Measurements from ENCODE around the gene CES4A. TPM values are rescaled to one million over a fixed set of nuclear protein-coding genes. Genes with fewer than 3 reads are reported as not detected.
"Not testable (repeated sequence)": the region's sequence is repeated elsewhere in the genome, so short reads cannot be mapped to it uniquely, and the experiment has no call there.

Gene CES4A
- total RNA-seq, 4 donors from 2014 or later, result 4.4 to 48.1 (median 14.3) TPM

DNA sequence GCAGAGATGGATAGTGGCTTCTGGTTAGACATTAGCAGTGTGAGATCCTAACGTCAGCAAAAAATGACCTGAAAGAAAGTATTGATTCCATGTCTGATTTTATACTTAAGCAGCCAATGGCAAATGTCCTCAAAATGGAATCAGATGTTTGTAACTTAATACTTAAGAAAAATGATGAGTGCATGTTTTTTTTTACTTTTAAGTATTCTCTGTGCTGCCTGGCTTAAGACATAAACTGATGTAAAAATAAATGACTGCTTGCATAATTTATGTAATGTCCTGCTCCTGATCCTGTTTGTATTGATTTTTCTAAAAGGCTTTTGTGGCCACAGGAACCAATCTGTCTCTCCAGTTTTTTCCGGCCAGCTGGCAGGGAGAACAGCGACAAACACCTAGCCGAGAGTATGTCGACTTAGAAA is 47.9 kb downstream of the CES4A start:
- ATAC-seq (ENCODE audit: low FRiP score) (no peak), DNase-seq (ENCODE audit: low spot score) (no peak)
- TF ChIP-seq, protein P1, sequence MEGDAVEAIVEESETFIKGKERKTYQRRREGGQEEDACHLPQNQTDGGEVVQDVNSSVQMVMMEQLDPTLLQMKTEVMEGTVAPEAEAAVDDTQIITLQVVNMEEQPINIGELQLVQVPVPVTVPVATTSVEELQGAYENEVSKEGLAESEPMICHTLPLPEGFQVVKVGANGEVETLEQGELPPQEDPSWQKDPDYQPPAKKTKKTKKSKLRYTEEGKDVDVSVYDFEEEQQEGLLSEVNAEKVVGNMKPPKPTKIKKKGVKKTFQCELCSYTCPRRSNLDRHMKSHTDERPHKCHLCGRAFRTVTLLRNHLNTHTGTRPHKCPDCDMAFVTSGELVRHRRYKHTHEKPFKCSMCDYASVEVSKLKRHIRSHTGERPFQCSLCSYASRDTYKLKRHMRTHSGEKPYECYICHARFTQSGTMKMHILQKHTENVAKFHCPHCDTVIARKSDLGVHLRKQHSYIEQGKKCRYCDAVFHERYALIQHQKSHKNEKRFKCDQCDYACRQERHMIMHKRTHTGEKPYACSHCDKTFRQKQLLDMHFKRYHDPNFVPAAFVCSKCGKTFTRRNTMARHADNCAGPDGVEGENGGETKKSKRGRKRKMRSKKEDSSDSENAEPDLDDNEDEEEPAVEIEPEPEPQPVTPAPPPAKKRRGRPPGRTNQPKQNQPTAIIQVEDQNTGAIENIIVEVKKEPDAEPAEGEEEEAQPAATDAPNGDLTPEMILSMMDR (IDR thresholded peaks at IDR 0.05), result no peak

- ATAC-seq (ENCODE audit: low FRiP score) (no peak), DNase-seq (ENCODE audit: low spot score) (no peak)
- TF ChIP-seq, protein P1 (IDR thresholded peaks at IDR 0.05), result no peak
Measured at GRCh38 chr16:67039260-67040020, 51.1 kb downstream of the CES4A start.

DNA sequence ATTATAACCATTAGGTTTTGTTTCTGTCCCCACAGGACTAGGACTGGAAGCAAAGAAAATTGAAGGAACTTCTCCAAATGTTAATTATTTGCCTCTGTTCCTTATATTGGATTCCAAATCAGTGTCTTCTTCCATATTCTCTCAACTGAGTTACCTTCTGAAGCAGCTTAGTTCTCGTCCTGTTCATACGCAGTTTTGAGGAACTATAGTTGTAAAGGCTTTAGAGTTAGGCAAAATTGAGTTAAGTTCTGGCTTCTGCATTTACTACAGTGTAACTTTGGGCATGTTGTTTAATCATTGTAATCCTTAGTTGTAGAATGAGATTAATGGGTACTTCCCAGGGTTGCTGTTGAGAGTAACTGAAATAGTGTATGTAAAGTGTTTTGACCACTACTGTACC is 51.8 kb downstream of the CES4A start:
- DNase-seq (ENCODE audit: low spot score), result no peak
- TF ChIP-seq, protein P1 (IDR thresholded peaks at IDR 0.05), result no peak
- ATAC-seq (ENCODE audit: low FRiP score), result no peak

GRCh38 chr16:67040906-67041305 is 52.5 kb downstream of the CES4A start:
- TF ChIP-seq, protein P1 (IDR thresholded peaks at IDR 0.05), result no peak
- DNase-seq (ENCODE audit: low spot score), result no peak
- no peak for ATAC-seq (ENCODE audit: low FRiP score)

- not testable (repeated sequence) for DNase-seq (ENCODE audit: low spot score); ATAC-seq (ENCODE audit: low FRiP score)
Measured at GRCh38 chr16:67041520-67041919, 53.1 kb downstream of the CES4A start.

GRCh38 chr16:67043420-67043819 is 55.0 kb downstream of the CES4A start:
- no peak for DNase-seq (ENCODE audit: low spot score)
- TF ChIP-seq, protein P1 (IDR thresholded peaks at IDR 0.05), result no peak

DNA sequence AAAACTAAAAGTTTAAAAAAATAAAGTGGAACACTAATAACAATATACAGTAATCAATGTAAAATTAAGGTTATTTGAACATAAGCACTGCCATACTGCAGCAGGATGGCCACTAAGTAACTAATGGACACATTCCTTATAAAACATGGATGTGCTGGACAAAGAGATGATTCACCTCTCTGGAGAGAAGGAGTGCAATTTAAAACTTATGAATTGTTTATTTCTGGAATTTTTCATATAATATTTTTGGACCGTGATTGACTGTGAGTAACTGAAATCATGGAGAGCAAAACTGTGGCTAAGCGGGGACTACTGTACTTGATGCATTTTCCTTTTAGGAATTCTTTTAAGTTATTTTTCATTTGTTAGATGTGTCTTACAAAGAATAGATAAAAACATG is 62.4 kb downstream of the CES4A start:
- no peak for ATAC-seq (ENCODE audit: low FRiP score)
- TF ChIP-seq, protein P1 (IDR thresholded peaks at IDR 0.05), result no peak

More at GRCh38 chr16:67043420-67043819, 55.0 kb downstream of the CES4A start:
- no peak for ATAC-seq (ENCODE audit: low FRiP score)

More for the DNA sequence above, 62.4 kb downstream of the CES4A start:
- DNase-seq (ENCODE audit: low spot score), result no peak

Data from omental fat pad (tissue), 4 donors.